Gastrocnemius medialis (tissue), 4 donors: ENCODE data around the gene CLEC20A. TPM values are rescaled to one million over a fixed set of nuclear protein-coding genes. Genes with fewer than 3 reads are reported as not detected.

ENCODE experiments used
- ATAC-seq, 2 donors: fragments of 150-250 bp; one replicate each; pipeline ENCODE4 v1.9.1; 2016
- DNase-seq, 2 donors: peaks; one replicate each; pipeline ENCODE4 v3.0.0-alpha.2; 2019
- H3K27ac ChIP-seq, 4 donors: fragments of 200-600 bp; sonication (generic); 1 replicate in 1 of 4; 2 replicates in 3 of 4; pipeline ENCODE4 v1.5.1; 2016 to 2018; ENCODE audit warnings: mild to moderate bottlenecking in 2 of 4, moderate library complexity in 1 of 4
- H3K27me3 ChIP-seq, 3 donors: fragments of 200-600 bp; sonication (generic) in 2 of 3; 1 replicate in 1 of 3; 2 replicates in 2 of 3; pipeline versions ENCODE4 v1.5.1 to v1.6.0; 2016 to 2019; ENCODE audit warnings: mild to moderate bottlenecking in 1 of 3, moderate library complexity in 1 of 3
- H3K36me3 ChIP-seq, 2 donors: fragments of 200-600 bp; sonication (generic) in 1 of 2; one replicate each; pipeline ENCODE4 v1.5.1; 2017 to 2018
- H3K4me1 ChIP-seq, 2 donors: fragments of 200-600 bp; sonication (generic) in 1 of 2; one replicate each; pipeline ENCODE4 v1.5.1; 2016 to 2017; ENCODE audit warnings: mild to moderate bottlenecking in 2 of 2
- H3K4me3 ChIP-seq, 4 donors: fragments of 200-600 bp; sonication (generic) in 3 of 4; 1 replicate in 1 of 4; 2 replicates in 3 of 4; pipeline ENCODE4 v1.5.1; 2016 to 2019; ENCODE audit warnings: mild to moderate bottlenecking in 2 of 4
- H3K9me3 ChIP-seq, 3 donors: fragments of 200-600 bp; sonication (generic) in 2 of 3; 1 replicate in 1 of 3; 2 replicates in 2 of 3; pipeline ENCODE4 v1.5.1; 2016 to 2019
- POLR2A ChIP-seq, 2 donors: fragments of 450-650 bp; IDR thresholded peaks; one replicate each; pipeline ENCODE4 v1.6.1; 2017; ENCODE audit warnings: antibody characterized with exemption in 2 of 2, mild to moderate bottlenecking in 2 of 2, moderate library complexity in 2 of 2
- in situ Hi-C, 4 donors: fragments of 200-750 bp; cut with MboI; loops; one replicate each; pipeline versions ENCODE4 v1.15.0 to v1.8.0; 2017; ENCODE audit warnings: low sequenced_read_pairs in 4 of 4
- intact Hi-C: fragments of 100-400 bp; cut with DNase I; formaldehyde crosslinking; loops from one replicate; pipeline ENCODE4 v1.15.1; 2023; ENCODE audit warnings: low total_unique reads
- total RNA-seq, 4 donors: library from RNA; depleted of rRNA; stranded (reverse); fragments of >200 nt; gene quantifications; one replicate each; pipeline versions ENCODE4 v1.1.0 to v1.2.3, GENCODE V29; 2016
- TF ChIP-seq, protein P1 (sequence below), 5 experiments: fragments of 450-650 bp in 3 of 5; fragments of 200-600 bp in 2 of 5; sonication (generic) in 2 of 5; IDR thresholded peaks in 4 of 5; conservative IDR thresholded peaks in 1 of 5; 1 replicate in 4 of 5; 2 replicates in 1 of 5; pipeline ENCODE4 v1.5.1; 2016 to 2019; ENCODE audit warnings: antibody characterized with exemption in 5 of 5, mild to moderate bottlenecking in 3 of 5, moderate library complexity in 3 of 5

CLEC20A gene
- total RNA-seq, 4 donors from 2014 or later, result not detected

GRCh38 chr1:178531887-178532286, 35.1 kb upstream of the CLEC20A start:
- no peaks in the 10 kb centered on the region for H3K27me3 ChIP-seq
- DNase-seq, result no peak
- no peak overlapping the region for H3K4me3 ChIP-seq
- no peaks in the 10 kb centered on the region for H3K36me3 ChIP-seq
- no peak for TF ChIP-seq POLR2A (IDR thresholded peaks at IDR 0.05)
- TF ChIP-seq, protein P1, sequence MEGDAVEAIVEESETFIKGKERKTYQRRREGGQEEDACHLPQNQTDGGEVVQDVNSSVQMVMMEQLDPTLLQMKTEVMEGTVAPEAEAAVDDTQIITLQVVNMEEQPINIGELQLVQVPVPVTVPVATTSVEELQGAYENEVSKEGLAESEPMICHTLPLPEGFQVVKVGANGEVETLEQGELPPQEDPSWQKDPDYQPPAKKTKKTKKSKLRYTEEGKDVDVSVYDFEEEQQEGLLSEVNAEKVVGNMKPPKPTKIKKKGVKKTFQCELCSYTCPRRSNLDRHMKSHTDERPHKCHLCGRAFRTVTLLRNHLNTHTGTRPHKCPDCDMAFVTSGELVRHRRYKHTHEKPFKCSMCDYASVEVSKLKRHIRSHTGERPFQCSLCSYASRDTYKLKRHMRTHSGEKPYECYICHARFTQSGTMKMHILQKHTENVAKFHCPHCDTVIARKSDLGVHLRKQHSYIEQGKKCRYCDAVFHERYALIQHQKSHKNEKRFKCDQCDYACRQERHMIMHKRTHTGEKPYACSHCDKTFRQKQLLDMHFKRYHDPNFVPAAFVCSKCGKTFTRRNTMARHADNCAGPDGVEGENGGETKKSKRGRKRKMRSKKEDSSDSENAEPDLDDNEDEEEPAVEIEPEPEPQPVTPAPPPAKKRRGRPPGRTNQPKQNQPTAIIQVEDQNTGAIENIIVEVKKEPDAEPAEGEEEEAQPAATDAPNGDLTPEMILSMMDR (IDR thresholded peaks at IDR 0.05 in 4 of 5, conservative IDR thresholded peaks at IDR 0.05 in 1 of 5), result no peak
- peaks cover 0 to 14% of the 10 kb centered on the region in 2 donors for H3K4me1 ChIP-seq
- H3K27ac ChIP-seq, result no peak overlapping the region
- no peaks in the 10 kb centered on the region for H3K9me3 ChIP-seq
- no peak for ATAC-seq
- in situ Hi-C loops, result loop anchor here (5.0 to 25.0 kb wide), 6 partner anchors 213 to 830 kb away; partner anchors contain the start of gene AXDND1 (in 2 of the 4)
- intact Hi-C loops, result loop anchor here (1.0 to 10.0 kb wide), 4 partner anchors 187 to 553 kb away; partner anchors contain the start of gene TOR3A

DNA sequence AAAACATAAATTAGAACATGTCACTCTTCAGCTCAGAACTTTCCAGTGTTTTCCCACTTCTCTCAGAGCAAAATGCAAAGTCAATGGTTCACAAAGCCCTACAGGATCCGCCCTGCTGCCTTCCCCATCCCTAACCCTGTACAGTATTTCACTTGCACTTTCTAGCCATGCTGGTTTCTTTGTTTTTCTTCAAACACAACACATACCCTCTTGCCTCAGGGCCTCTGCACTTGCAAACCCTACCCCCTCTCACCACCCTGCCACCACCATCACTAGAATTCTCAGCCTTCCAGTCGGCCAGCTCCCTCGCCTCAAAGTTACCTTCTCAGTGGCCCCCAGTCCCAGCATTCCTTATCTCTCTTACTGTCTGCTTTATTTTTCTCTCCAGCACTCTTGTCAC, 33.7 kb upstream of the CLEC20A start:
- Histone ChIP-seq H3K36me3 (no peaks in the 10 kb centered on the region), H3K27me3 (no peaks in the 10 kb centered on the region), H3K9me3 (no peaks in the 10 kb centered on the region), H3K27ac (no peak overlapping the region), H3K4me3 (no peak overlapping the region), H3K4me1 (peaks cover 0 to 8% of the 10 kb centered on the region in 2 donors)
- intact Hi-C loops (loop anchor here (10.0 kb wide), 2 partner anchors 186 to 554 kb away; partner anchors contain the start of gene TOR3A), in situ Hi-C loops (loop anchor here (5.0 to 25.0 kb wide), 6 partner anchors 214 to 832 kb away; partner anchors contain the start of gene AXDND1 (in 2 of the 4))
- DNase-seq (no peak), ATAC-seq (no peak)
- TF ChIP-seq, protein P1 (IDR thresholded peaks at IDR 0.05 in 4 of 5, conservative IDR thresholded peaks at IDR 0.05 in 1 of 5), result no peak
- TF ChIP-seq POLR2A (IDR thresholded peaks at IDR 0.05), result no peak

GRCh38 chr1:178530037-178530402, 33.3 kb upstream of the CLEC20A start:
- no peak for ATAC-seq
- H3K36me3 ChIP-seq, result no peaks in the 10 kb centered on the region
- H3K9me3 ChIP-seq, result no peaks in the 10 kb centered on the region
- peaks cover 0 to 8% of the 10 kb centered on the region in 2 donors for H3K4me1 ChIP-seq
- no peak overlapping the region for H3K4me3 ChIP-seq
- TF ChIP-seq, protein P1 (IDR thresholded peaks at IDR 0.05 in 4 of 5, conservative IDR thresholded peaks at IDR 0.05 in 1 of 5), result no peak
- TF ChIP-seq POLR2A (IDR thresholded peaks at IDR 0.05), result no peak
- DNase-seq, result no peak
- intact Hi-C loops, result loop anchor here (10.0 kb wide), 2 partner anchors 185 to 555 kb away; partner anchors contain the start of gene TOR3A
- no peaks in the 10 kb centered on the region for H3K27me3 ChIP-seq
- in situ Hi-C loops, result loop anchor here (5.0 to 25.0 kb wide), 6 partner anchors 215 to 832 kb away; partner anchors contain the start of gene AXDND1 (in 2 of the 4)
- H3K27ac ChIP-seq, result no peak overlapping the region

GRCh38 chr1:178529364-178530036, 32.7 kb upstream of the CLEC20A start:
- Histone ChIP-seq H3K27me3 (no peaks in the 10 kb centered on the region), H3K9me3 (no peaks in the 10 kb centered on the region), H3K27ac (no peak overlapping the region), H3K4me1 (peaks cover 0 to 8% of the 10 kb centered on the region in 2 donors), H3K36me3 (no peaks in the 10 kb centered on the region), H3K4me3 (no peak overlapping the region)
- TF ChIP-seq, protein P1 (IDR thresholded peaks at IDR 0.05 in 4 of 5, conservative IDR thresholded peaks at IDR 0.05 in 1 of 5), result no peak
- no peak for TF ChIP-seq POLR2A (IDR thresholded peaks at IDR 0.05)
- in situ Hi-C loops (loop anchor here (5.0 to 25.0 kb wide), 6 partner anchors 215 to 833 kb away; partner anchors contain the start of gene AXDND1 (in 2 of the 4)), intact Hi-C loops (loop anchor here (10.0 kb wide), 2 partner anchors 185 to 555 kb away; partner anchors contain the start of gene TOR3A)
- ATAC-seq (no peak), DNase-seq (no peak)
